ENCODE measurements around the gene ATRNL1. TPM values are rescaled to one million over a fixed set of nuclear protein-coding genes. Genes with fewer than 3 reads are reported as not detected.

Gene ATRNL1
- total and polyA plus RNA-seq, 4 donors = 11.7 to 180 (median 38.5) TPM

- whole genome bisulfite sequencing (ENCODE audit: insufficient coverage) = 100% methylated on average over 1 of the region's 5 CpGs
- H3K4me1 ChIP-seq (ENCODE audit: control insufficient read depth, insufficient read depth, low read length) = no peaks in the 10 kb centered on the region
- no peaks in the 10 kb centered on the region for H3K36me3 ChIP-seq (ENCODE audit: control insufficient read depth, insufficient read depth, low read length)
- H3K9me3 ChIP-seq (ENCODE audit: control insufficient read depth, insufficient read depth, low read length) = no peaks in the 10 kb centered on the region
- no peak overlapping the region for H3K4me3 ChIP-seq (ENCODE audit: low read depth, low read length)
- H3K27me3 ChIP-seq (ENCODE audit: control insufficient read depth, insufficient read depth, low read length) = no peaks in the 10 kb centered on the region
- no peak overlapping the region for H3K27ac ChIP-seq (ENCODE audit: low read depth, low read length)
- DNase-seq (ENCODE audit: low read depth in 4 of 6, low spot score in 6 of 6) = no peak
Measured at GRCh38 chr10:115654961-115655360, 561.8 kb downstream of the ATRNL1 start.

- WGBS (ENCODE audit: insufficient coverage) = 38% methylated on average over 1 of the region's 4 CpGs
- Histone ChIP-seq H3K27ac (ENCODE audit: low read depth, low read length) (no peak overlapping the region), H3K4me1 (ENCODE audit: control insufficient read depth, insufficient read depth, low read length) (no peaks in the 10 kb centered on the region), H3K36me3 (ENCODE audit: control insufficient read depth, insufficient read depth, low read length) (no peaks in the 10 kb centered on the region), H3K9me3 (ENCODE audit: control insufficient read depth, insufficient read depth, low read length) (no peaks in the 10 kb centered on the region), H3K4me3 (ENCODE audit: low read depth, low read length) (no peak overlapping the region), H3K27me3 (ENCODE audit: control insufficient read depth, insufficient read depth, low read length) (no peaks in the 10 kb centered on the region)
- peak in 1 of 6 donors; percentile 35 for DNase-seq (ENCODE audit: low read depth in 4 of 6, low spot score in 6 of 6)
Measured at GRCh38 chr10:115657161-115657860, 564.1 kb downstream of the ATRNL1 start.

GRCh38 chr10:115659616-115660015 is 566.5 kb downstream of the ATRNL1 start:
- H3K27me3 ChIP-seq (ENCODE audit: control insufficient read depth, insufficient read depth, low read length) = no peaks in the 10 kb centered on the region
- no peak for DNase-seq (ENCODE audit: low read depth in 4 of 6, low spot score in 6 of 6)
- H3K9me3 ChIP-seq (ENCODE audit: control insufficient read depth, insufficient read depth, low read length) = no peaks in the 10 kb centered on the region
- H3K27ac ChIP-seq (ENCODE audit: low read depth, low read length) = no peak overlapping the region
- 100% methylated on average over 2 of the region's 3 CpGs for WGBS (ENCODE audit: insufficient coverage)
- no peaks in the 10 kb centered on the region for H3K4me1 ChIP-seq (ENCODE audit: control insufficient read depth, insufficient read depth, low read length)
- no peaks in the 10 kb centered on the region for H3K36me3 ChIP-seq (ENCODE audit: control insufficient read depth, insufficient read depth, low read length)
- H3K4me3 ChIP-seq (ENCODE audit: low read depth, low read length) = no peak overlapping the region

- no peaks in the 10 kb centered on the region for H3K36me3 ChIP-seq (ENCODE audit: control insufficient read depth, insufficient read depth, low read length)
- H3K27me3 ChIP-seq (ENCODE audit: control insufficient read depth, insufficient read depth, low read length) = no peaks in the 10 kb centered on the region
- no peak overlapping the region for H3K4me3 ChIP-seq (ENCODE audit: low read depth, low read length)
- H3K27ac ChIP-seq (ENCODE audit: low read depth, low read length) = no peak overlapping the region
- H3K4me1 ChIP-seq (ENCODE audit: control insufficient read depth, insufficient read depth, low read length) = no peaks in the 10 kb centered on the region
- WGBS (ENCODE audit: insufficient coverage) = 100% methylated on average over 1 of the region's 1 CpG
- no peaks in the 10 kb centered on the region for H3K9me3 ChIP-seq (ENCODE audit: control insufficient read depth, insufficient read depth, low read length)
- no peak for DNase-seq (ENCODE audit: low read depth in 4 of 6, low spot score in 6 of 6)
Measured at GRCh38 chr10:115660391-115660790, 567.2 kb downstream of the ATRNL1 start.

- H3K4me3 ChIP-seq (ENCODE audit: low read depth, low read length) = no peak overlapping the region
- H3K36me3 ChIP-seq (ENCODE audit: control insufficient read depth, insufficient read depth, low read length) = no peaks in the 10 kb centered on the region
- H3K9me3 ChIP-seq (ENCODE audit: control insufficient read depth, insufficient read depth, low read length) = no peaks in the 10 kb centered on the region
- H3K4me1 ChIP-seq (ENCODE audit: control insufficient read depth, insufficient read depth, low read length) = no peaks in the 10 kb centered on the region
- no peak for DNase-seq (ENCODE audit: low read depth in 4 of 6, low spot score in 6 of 6)
- no peaks in the 10 kb centered on the region for H3K27me3 ChIP-seq (ENCODE audit: control insufficient read depth, insufficient read depth, low read length)
- H3K27ac ChIP-seq (ENCODE audit: low read depth, low read length) = no peak overlapping the region
Measured at GRCh38 chr10:115662422-115662821, 569.3 kb downstream of the ATRNL1 start.

- Histone ChIP-seq H3K36me3 (ENCODE audit: control insufficient read depth, insufficient read depth, low read length) (no peaks in the 10 kb centered on the region), H3K27me3 (ENCODE audit: control insufficient read depth, insufficient read depth, low read length) (no peaks in the 10 kb centered on the region), H3K4me1 (ENCODE audit: control insufficient read depth, insufficient read depth, low read length) (no peaks in the 10 kb centered on the region), H3K4me3 (ENCODE audit: low read depth, low read length) (no peak overlapping the region), H3K9me3 (ENCODE audit: control insufficient read depth, insufficient read depth, low read length) (no peaks in the 10 kb centered on the region), H3K27ac (ENCODE audit: low read depth, low read length) (no peak overlapping the region)
- no peak for DNase-seq (ENCODE audit: low read depth in 4 of 6, low spot score in 6 of 6)
- WGBS (ENCODE audit: insufficient coverage) = 84% methylated on average over 2 of the region's 2 CpGs
Measured at GRCh38 chr10:115665549-115665948, 572.4 kb downstream of the ATRNL1 start.

- Histone ChIP-seq H3K36me3 (ENCODE audit: control insufficient read depth, insufficient read depth, low read length) (no peaks in the 10 kb centered on the region), H3K27me3 (ENCODE audit: control insufficient read depth, insufficient read depth, low read length) (no peaks in the 10 kb centered on the region), H3K4me3 (ENCODE audit: low read depth, low read length) (no peak overlapping the region), H3K4me1 (ENCODE audit: control insufficient read depth, insufficient read depth, low read length) (no peaks in the 10 kb centered on the region), H3K9me3 (ENCODE audit: control insufficient read depth, insufficient read depth, low read length) (no peaks in the 10 kb centered on the region), H3K27ac (ENCODE audit: low read depth, low read length) (no peak overlapping the region)
- no CpG with 5 or more reads among the region's 1 CpG for WGBS (ENCODE audit: insufficient coverage)
- DNase-seq (ENCODE audit: low read depth in 4 of 6, low spot score in 6 of 6) = no peak
Measured at GRCh38 chr10:115674496-115674895, 581.3 kb downstream of the ATRNL1 start.

- DNase-seq (ENCODE audit: low read depth in 4 of 6, low spot score in 6 of 6) = no peak
- no peaks in the 10 kb centered on the region for H3K4me1 ChIP-seq (ENCODE audit: control insufficient read depth, insufficient read depth, low read length)
- no peaks in the 10 kb centered on the region for H3K9me3 ChIP-seq (ENCODE audit: control insufficient read depth, insufficient read depth, low read length)
- no peaks in the 10 kb centered on the region for H3K36me3 ChIP-seq (ENCODE audit: control insufficient read depth, insufficient read depth, low read length)
- H3K4me3 ChIP-seq (ENCODE audit: low read depth, low read length) = no peak overlapping the region
- H3K27ac ChIP-seq (ENCODE audit: low read depth, low read length) = no peak overlapping the region
- WGBS (ENCODE audit: insufficient coverage) = no CpG with 5 or more reads among the region's 4 CpGs
- H3K27me3 ChIP-seq (ENCODE audit: control insufficient read depth, insufficient read depth, low read length) = no peaks in the 10 kb centered on the region
Measured at GRCh38 chr10:115696747-115697146, 603.6 kb downstream of the ATRNL1 start.

GRCh38 chr10:115706026-115706425 is 612.9 kb downstream of the ATRNL1 start:
- no peak for DNase-seq (ENCODE audit: low read depth in 4 of 6, low spot score in 6 of 6)
- no peak overlapping the region for H3K4me3 ChIP-seq (ENCODE audit: low read depth, low read length)

GRCh38 chr10:115706488-115707076 is 613.4 kb downstream of the ATRNL1 start:
- Histone ChIP-seq H3K4me1 (ENCODE audit: control insufficient read depth, insufficient read depth, low read length) (no peaks in the 10 kb centered on the region), H3K36me3 (ENCODE audit: control insufficient read depth, insufficient read depth, low read length) (no peaks in the 10 kb centered on the region), H3K4me3 (ENCODE audit: low read depth, low read length) (no peak overlapping the region), H3K9me3 (ENCODE audit: control insufficient read depth, insufficient read depth, low read length) (no peaks in the 10 kb centered on the region), H3K27me3 (ENCODE audit: control insufficient read depth, insufficient read depth, low read length) (no peaks in the 10 kb centered on the region), H3K27ac (ENCODE audit: low read depth, low read length) (no peak overlapping the region)
- DNase-seq (ENCODE audit: low read depth in 4 of 6, low spot score in 6 of 6) = peak in 4 of 6 donors; percentile 8 to 86 (median 46)
- no CpG with 5 or more reads among the region's 2 CpGs for WGBS (ENCODE audit: insufficient coverage)

More at GRCh38 chr10:115706026-115706425, 612.9 kb downstream of the ATRNL1 start:
- H3K9me3 ChIP-seq (ENCODE audit: control insufficient read depth, insufficient read depth, low read length) = no peaks in the 10 kb centered on the region
- H3K4me1 ChIP-seq (ENCODE audit: control insufficient read depth, insufficient read depth, low read length) = no peaks in the 10 kb centered on the region
- no peak overlapping the region for H3K27ac ChIP-seq (ENCODE audit: low read depth, low read length)
- H3K36me3 ChIP-seq (ENCODE audit: control insufficient read depth, insufficient read depth, low read length) = no peaks in the 10 kb centered on the region
- H3K27me3 ChIP-seq (ENCODE audit: control insufficient read depth, insufficient read depth, low read length) = no peaks in the 10 kb centered on the region

All from spinal cord (tissue), 10 donors.